Hematopoietic multipotent progenitor cell treated with erythropoietin and hydrocortisone succinate and interleukin-3 and kit ligand, for 15 days (in vitro differentiated cells): ENCODE results near the gene ZBTB21.

Experiments
- DNase-seq: peaks from one replicate; pipeline ENCODE4 v3.0.0-alpha.2; 2015; ENCODE audit warnings: low spot score

ZBTB21 gene

GRCh38 chr21:42039911-42040351 is 29.8 kb upstream of the ZBTB21 start:
- DNase-seq: no peak

GRCh38 chr21:42039470-42039901 is 29.3 kb upstream of the ZBTB21 start:
- no peak for DNase-seq

DNA sequence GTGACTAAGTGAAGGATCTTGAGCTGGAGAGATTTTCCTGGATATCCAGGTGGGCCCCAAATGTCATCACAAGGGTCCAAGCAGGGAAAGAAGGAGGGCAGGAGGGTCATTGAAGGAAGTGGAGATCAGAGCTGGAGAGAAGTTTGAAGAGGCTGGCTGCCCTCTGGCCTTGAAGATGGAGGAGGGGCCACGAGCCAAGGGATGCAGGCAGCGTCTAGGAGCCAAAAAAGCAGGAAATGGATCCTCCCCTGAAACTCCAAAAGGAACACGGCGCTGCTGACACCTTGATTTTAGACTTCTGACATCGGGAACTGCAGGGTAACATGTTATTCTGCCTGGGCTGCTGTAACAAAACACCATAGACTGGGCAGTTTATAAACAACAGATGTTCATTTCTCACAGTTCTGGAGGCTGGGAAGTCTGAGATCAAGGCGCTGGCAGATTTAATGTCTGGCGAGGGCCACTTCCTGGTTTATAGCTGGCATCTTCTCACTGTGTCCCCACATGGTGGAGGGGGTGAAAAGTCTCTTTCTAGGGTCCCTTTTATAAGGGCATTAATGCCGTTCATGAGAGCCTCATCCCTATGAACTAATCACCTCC is 28.8 kb upstream of the ZBTB21 start:
- no peak for DNase-seq

GRCh38 chr21:42038393-42038792 is 28.2 kb upstream of the ZBTB21 start:
- no peak for DNase-seq

DNA sequence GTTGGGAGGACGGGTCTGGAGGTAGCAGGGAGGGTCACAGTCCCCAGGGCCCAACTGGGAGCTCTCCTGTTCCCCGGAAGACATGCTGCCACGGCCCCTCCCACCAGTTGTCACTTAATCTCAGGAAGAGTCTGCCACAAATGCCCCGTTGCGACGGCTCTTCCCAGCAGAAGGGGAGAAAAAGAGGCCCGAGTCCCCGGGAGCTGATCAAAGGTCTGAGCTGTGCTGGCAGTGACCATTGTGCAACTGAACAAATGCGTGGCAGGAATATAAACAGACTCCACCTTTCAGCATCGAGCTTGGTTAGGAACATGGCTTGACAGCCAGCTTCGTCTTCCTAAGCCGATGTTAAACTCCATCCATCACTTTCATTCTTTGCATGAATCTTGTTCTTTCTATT is 27.8 kb upstream of the ZBTB21 start:
- DNase-seq: no peak

DNA sequence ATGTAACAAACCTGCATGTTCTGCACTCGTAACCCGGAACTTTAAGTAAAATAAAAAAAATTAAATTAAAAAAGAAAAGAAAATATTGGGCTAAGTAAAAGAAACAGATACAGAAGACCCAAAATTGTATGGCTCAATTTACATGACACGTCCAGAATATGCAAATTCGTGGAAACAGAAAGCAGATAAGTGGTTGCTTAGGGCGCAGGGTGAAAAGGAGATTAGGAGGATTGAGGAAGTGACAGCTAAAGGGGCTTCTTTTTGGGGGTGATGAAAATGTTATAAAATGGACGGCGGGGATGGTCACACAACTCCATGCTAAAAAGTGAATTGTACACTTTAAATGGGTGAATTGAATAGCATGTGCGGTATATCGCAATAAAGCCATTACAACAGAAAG is 27.4 kb upstream of the ZBTB21 start:
- DNase-seq: no peak

DNA sequence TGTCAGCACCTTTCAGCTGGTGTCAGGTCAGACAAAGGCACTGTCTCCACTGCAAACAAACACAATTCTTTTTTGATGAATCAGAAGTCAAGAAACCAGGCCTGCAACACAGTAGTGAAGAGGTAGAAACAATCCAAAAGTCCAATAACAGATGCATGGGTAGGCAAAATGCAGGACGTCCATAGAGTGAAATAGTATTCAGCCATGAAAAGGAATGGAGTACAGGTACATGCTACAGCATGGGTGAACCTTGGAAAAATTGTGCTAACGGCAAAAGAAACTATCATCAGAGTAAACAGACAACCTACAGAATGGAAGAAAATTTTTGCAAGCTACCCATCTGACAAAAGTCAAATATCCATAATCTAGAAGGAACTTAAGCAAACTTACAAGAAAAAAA is 26.2 kb upstream of the ZBTB21 start:
- no peak for DNase-seq

- no peak for DNase-seq
These were observed 22.8 kb upstream of the ZBTB21 start for GRCh38 chr21:42032968-42033367.

GRCh38 chr21:42032266-42032665 is 22.1 kb upstream of the ZBTB21 start:
- DNase-seq: no peak

DNA sequence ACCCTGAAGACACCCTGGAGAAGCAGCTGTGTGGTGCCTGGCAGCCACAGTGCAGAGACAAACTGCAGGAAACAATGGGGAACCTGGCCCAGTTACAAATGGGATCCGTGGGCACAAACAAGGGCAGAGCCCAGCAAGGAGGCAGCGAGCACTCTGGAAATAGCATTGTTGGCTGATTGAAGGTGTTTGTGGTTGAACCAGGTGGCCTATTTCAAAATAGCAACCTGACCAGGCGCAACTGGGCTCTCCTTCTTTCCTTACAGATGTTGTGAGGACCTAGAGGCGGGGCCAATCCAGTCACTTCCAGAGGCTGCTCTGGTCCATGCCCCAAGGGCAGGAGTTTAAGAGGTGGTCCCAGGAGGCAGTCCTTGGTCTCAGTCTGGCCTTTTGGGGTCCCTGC is 21.7 kb upstream of the ZBTB21 start:
- DNase-seq: no peak

GRCh38 chr21:42031241-42031640 is 21.1 kb upstream of the ZBTB21 start:
- DNase-seq: no peak

- DNase-seq: no peak
These were observed 20.2 kb upstream of the ZBTB21 start for GRCh38 chr21:42030311-42030710.

DNA sequence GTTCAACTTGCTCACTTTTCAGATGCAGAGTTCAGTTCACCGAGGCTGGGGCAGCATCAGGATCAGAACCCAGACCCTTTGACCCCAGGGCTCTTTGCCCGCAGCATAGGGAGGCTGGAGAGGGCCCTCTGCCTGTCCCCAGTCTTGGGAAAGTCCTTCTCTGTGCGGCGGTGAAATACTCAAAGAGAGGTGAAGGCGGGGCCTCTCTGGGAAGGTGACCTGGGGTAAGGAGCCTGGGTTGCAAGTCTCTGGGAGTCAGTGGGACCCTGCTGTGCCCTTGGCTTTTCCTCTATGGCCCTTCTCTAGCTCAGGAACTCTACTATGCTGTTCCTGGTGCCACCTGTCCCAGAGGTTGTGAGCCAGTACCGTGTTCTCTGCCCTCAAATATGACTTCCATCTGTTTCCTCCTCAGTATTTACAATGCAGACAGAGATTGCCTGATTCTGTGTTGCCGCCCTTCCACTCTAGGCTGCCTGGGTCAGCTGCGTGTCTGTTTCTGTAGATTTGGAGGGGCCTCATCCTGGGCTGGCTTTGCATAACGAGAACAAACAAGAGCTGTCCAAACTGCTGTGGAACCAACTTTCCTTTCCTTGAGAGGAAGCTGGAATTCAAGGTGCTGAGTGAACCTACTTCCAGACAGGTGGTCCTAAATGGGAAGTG is 18.7 kb upstream of the ZBTB21 start:
- DNase-seq: no peak

- DNase-seq: no peak
These were observed 17.9 kb upstream of the ZBTB21 start for GRCh38 chr21:42027822-42028765.

DNA sequence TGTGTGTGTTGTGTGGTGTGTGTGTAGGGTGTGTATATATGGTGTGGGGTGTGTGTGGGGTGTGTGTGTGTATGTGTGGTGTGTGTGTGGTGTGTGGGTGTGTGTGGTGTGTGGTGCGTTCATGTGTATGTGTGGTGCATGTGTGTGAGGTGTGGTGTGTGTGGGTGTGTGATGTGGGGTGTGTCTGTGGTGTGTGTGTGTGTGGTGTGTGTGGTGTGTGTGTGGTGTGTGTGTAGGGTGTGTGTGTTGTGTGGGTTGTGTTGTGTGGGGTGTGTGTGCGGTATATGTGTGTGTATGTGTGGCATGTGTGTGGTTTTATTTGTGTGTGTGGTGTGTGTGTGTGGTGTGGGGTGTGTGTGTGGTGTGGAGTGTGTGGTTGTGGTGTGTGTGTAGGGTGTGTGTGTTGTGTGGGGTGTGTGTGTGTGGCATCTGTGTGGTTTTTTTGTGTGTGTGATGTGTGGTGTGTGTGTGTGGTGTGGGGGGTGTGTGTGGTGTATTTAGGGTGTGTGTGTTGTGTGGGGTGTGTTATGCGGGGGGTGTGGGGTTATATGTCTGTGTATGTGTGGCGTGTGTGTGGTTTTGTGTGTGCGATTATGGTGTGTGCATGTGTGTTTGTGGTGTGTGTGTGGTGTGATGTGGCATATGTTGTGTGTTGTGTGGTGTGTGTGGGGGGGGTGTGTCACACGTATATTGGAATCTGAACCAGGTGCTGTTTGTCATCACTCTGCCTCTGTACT is 17.1 kb upstream of the ZBTB21 start:
- no peak for DNase-seq

- DNase-seq: no peak
These were observed 15.9 kb upstream of the ZBTB21 start for GRCh38 chr21:42026082-42026435.

GRCh38 chr21:42025376-42026081 is 15.4 kb upstream of the ZBTB21 start:
- DNase-seq: no peak

DNA sequence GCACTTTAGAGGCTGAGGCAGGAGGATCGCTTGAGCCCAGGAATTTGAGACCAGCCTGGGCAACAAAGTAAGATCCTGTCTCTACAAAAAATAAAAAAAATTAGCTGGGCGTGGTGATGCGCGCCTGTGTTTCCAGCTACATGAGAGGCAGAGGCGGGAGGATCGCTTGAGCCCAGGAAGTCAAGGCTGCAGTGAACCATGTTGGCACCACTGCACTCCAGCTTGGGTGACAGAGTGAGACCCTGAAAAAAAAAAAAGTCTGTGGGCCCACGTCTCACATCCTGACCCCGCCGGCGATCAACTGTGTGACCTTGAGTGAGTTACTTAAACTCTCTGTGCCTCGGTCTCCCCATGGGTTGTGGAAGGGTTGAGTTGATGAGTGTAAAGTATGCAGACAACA is 12.7 kb upstream of the ZBTB21 start:
- DNase-seq: no peak

GRCh38 chr21:42022091-42022430 is 11.9 kb upstream of the ZBTB21 start:
- no peak for DNase-seq

- DNase-seq: no peak
These were observed 11.4 kb upstream of the ZBTB21 start for GRCh38 chr21:42021371-42022090.

DNA sequence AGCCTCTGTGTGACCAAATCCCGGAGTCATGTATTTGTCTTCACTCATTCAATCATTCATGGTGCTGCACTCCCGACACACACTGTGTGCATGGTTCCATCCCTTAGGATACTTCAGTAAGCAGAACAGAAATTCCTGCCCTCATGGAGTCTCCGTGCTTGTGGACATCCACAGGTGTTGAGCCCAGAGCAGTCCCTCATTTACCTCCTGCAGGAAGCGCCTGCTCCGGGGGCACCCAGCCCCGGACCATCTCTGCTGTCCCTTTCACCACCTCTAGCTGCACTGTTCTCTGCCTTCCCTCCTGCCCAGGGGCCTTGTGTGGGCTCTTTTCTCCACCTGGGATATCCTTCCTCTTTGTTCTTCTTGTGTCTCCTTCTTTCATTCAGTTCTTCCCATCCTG is 9.5 kb upstream of the ZBTB21 start:
- no peak for DNase-seq
